Measurements from ENCODE around the gene DTD1.

The DTD1 gene, protein sequence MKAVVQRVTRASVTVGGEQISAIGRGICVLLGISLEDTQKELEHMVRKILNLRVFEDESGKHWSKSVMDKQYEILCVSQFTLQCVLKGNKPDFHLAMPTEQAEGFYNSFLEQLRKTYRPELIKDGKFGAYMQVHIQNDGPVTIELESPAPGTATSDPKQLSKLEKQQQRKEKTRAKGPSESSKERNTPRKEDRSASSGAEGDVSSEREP

DNA sequence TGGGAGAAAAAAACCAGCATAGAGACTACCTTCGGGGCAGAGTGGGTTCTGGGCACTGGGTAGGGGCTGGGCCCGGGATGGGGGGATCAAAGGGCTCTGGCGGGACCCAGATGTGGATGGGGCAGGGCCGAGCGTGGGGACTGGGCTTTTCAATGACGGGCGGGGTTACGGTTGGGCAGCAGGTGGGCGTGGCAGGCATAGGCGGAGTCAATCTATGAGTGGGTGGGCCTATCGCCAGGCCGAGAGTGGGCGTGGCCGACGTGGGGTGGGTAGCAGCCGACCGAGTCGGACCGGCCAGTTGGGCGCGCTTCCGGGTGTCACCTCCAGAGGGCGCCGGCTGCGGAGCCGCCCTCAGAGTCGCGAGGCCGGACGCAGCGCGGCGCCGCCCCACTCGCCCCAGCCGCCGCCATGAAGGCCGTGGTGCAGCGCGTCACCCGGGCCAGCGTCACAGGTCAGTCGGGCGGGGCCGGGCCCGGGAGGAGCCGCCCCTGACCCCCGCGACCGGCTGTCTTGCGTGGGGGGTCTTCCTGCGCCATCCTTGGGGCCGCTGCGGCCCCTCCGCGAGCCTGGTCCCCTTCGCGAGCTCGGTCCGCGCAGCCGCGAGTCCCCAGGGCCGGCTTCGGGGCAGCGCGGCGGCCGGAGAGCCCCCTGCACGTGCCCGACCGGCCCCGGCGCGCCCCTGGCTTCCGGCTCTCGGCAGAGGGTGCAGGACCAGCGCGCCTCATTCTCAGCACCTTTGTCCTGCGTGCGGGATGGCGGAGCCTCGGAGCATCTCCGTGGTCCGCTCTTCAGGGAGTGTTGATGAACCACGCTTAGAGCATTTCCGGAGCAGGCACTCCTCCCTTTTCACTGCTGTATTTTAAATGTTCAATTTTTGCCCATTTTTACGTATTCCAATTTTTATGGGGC, at the start of gene DTD1:
Gene DTD1 (plus strand): TSS at position 390 of the 909 bp plus-strand sequence. CDS start 19 bp downstream, at position 409.
- Histone ChIP-seq H3K27me3 (ENCODE audit: low read length) (no peaks in the 10 kb centered on the region), H3K9me3 (ENCODE audit: insufficient read depth, low read length) (no peaks in the 10 kb centered on the region), H3K4me3 (ENCODE audit: insufficient read depth, low read length, poor library complexity, severe bottlenecking) (peak within 1 kb of the TSS; percentile 67), H3K4me2 (ENCODE audit: low read depth, low read length, poor library complexity, severe bottlenecking) (peak within 1 kb of the TSS; percentile 55), H3K9me2 (replicated peaks; ENCODE audit: insufficient read depth, low read length) (no peaks in the 10 kb centered on the region), H2AFZ (ENCODE audit: low read depth, low read length, severe bottlenecking) (peak within 1 kb of the TSS; percentile 63), H3K9ac (ENCODE audit: low read length) (peak within 1 kb of the TSS; percentile 76), H3F3A (ENCODE audit: insufficient read depth) (peaks cover 30% of the 10 kb centered on the region), H3K27ac (ENCODE audit: low read depth, low read length) (peak within 1 kb of the TSS; percentile 42), H3K79me2 (ENCODE audit: insufficient read depth, low read length) (peaks cover 38% of the 10 kb centered on the region), H3K36me3 (ENCODE audit: low read length) (no peaks in the 10 kb centered on the region), H4K20me1 (ENCODE audit: low read depth, low read length) (no peaks in the 10 kb centered on the region)
- TF ChIP-seq, protein P1, sequence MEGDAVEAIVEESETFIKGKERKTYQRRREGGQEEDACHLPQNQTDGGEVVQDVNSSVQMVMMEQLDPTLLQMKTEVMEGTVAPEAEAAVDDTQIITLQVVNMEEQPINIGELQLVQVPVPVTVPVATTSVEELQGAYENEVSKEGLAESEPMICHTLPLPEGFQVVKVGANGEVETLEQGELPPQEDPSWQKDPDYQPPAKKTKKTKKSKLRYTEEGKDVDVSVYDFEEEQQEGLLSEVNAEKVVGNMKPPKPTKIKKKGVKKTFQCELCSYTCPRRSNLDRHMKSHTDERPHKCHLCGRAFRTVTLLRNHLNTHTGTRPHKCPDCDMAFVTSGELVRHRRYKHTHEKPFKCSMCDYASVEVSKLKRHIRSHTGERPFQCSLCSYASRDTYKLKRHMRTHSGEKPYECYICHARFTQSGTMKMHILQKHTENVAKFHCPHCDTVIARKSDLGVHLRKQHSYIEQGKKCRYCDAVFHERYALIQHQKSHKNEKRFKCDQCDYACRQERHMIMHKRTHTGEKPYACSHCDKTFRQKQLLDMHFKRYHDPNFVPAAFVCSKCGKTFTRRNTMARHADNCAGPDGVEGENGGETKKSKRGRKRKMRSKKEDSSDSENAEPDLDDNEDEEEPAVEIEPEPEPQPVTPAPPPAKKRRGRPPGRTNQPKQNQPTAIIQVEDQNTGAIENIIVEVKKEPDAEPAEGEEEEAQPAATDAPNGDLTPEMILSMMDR (IDR thresholded peaks at IDR 0.05; ENCODE audit: insufficient read depth, low read length, poor library complexity, severe bottlenecking) = peak; percentile 69
- no peak for TF ChIP-seq EZH2phosphoT487 (conservative IDR thresholded peaks at IDR 0.05; ENCODE audit: low read length)

DNA sequence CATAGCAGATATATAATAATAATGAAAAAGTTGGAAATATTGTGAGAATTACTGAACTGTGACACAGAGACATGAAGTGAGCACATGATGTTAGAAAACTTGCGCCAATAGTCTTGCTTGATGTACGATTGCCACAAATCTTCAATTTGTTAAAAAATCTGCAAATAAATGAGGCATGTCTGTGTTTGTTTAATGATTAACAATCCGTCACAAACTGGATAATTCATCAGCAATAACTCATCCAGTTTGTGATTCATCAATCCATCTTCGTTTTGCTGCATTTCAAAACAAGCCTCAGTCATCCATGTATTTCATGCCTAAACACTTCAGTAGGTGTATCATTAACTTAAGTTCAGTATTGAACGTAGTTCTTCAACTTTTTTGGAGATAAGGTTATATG, 46.1 kb upstream of the DTD1 start:
- no peaks in the 10 kb centered on the region for H3K9me2 ChIP-seq (replicated peaks; ENCODE audit: insufficient read depth, low read length)
- no peak overlapping the region for H2AFZ ChIP-seq (ENCODE audit: low read depth, low read length, severe bottlenecking)
- peaks cover 8% of the 10 kb centered on the region; the same call in 1 of the 2 replicates for H3K36me3 ChIP-seq (ENCODE audit: low read length)
- no peaks in the 10 kb centered on the region for H3K27me3 ChIP-seq (ENCODE audit: low read length)
- no peak overlapping the region for H3K27ac ChIP-seq (ENCODE audit: low read depth, low read length)
- no peak for TF ChIP-seq EZH2phosphoT487 (conservative IDR thresholded peaks at IDR 0.05; ENCODE audit: low read length)
- TF ChIP-seq, protein P1 (IDR thresholded peaks at IDR 0.05; ENCODE audit: insufficient read depth, low read length, poor library complexity, severe bottlenecking) = no peak
- H4K20me1 ChIP-seq (ENCODE audit: low read depth, low read length) = no peaks in the 10 kb centered on the region
- no peak overlapping the region for H3K4me3 ChIP-seq (ENCODE audit: insufficient read depth, low read length, poor library complexity, severe bottlenecking)
- H3K9ac ChIP-seq (ENCODE audit: low read length) = no peak overlapping the region
- no peaks in the 10 kb centered on the region for H3K79me2 ChIP-seq (ENCODE audit: insufficient read depth, low read length)
- H3K9me3 ChIP-seq (ENCODE audit: insufficient read depth, low read length) = no peaks in the 10 kb centered on the region
- H3K4me2 ChIP-seq (ENCODE audit: low read depth, low read length, poor library complexity, severe bottlenecking) = no peak overlapping the region
- no peaks in the 10 kb centered on the region for H3F3A ChIP-seq (ENCODE audit: insufficient read depth)

DNA sequence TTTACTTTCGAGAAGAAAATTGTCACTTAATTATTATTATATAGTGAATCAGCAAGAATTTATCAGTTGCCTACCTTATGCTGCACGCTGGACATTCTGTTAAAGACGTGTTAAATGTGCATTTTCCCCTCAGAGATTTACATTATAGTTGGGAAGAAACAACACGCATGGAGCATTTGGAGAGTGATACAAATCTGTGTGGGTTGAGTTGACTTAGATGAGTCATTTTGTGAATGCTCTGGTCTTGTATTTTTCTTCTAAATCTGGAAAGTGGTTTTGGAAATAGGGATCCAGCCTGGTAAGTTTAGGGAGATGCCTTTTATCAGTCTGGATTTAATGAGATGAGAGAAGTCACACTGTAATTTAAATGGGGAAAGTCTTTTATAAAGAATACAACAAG, 44.6 kb upstream of the DTD1 start:
- Histone ChIP-seq H3K4me3 (ENCODE audit: insufficient read depth, low read length, poor library complexity, severe bottlenecking) (no peak overlapping the region), H3K36me3 (ENCODE audit: low read length) (peaks cover 6% of the 10 kb centered on the region; the same call in 1 of the 2 replicates), H2AFZ (ENCODE audit: low read depth, low read length, severe bottlenecking) (no peak overlapping the region), H3K4me2 (ENCODE audit: low read depth, low read length, poor library complexity, severe bottlenecking) (no peak overlapping the region), H3K27ac (ENCODE audit: low read depth, low read length) (no peak overlapping the region), H3F3A (ENCODE audit: insufficient read depth) (no peaks in the 10 kb centered on the region), H3K9ac (ENCODE audit: low read length) (no peak overlapping the region), H3K9me3 (ENCODE audit: insufficient read depth, low read length) (no peaks in the 10 kb centered on the region), H3K27me3 (ENCODE audit: low read length) (no peaks in the 10 kb centered on the region), H4K20me1 (ENCODE audit: low read depth, low read length) (no peaks in the 10 kb centered on the region), H3K79me2 (ENCODE audit: insufficient read depth, low read length) (no peaks in the 10 kb centered on the region), H3K9me2 (replicated peaks; ENCODE audit: insufficient read depth, low read length) (no peaks in the 10 kb centered on the region)
- TF ChIP-seq, protein P1 (IDR thresholded peaks at IDR 0.05; ENCODE audit: insufficient read depth, low read length, poor library complexity, severe bottlenecking) = no peak
- TF ChIP-seq EZH2phosphoT487 (conservative IDR thresholded peaks at IDR 0.05; ENCODE audit: low read length) = no peak

Measured in SU-DHL-6 (cell line).